Central memory CD8-positive, alpha-beta T cell (primary cell): ENCODE measurements around the gene KRTAP9-8.
"Not testable (repeated sequence)": the region's sequence is repeated elsewhere in the genome, so short reads cannot be mapped to it uniquely, and the experiment has no call there.

ENCODE experiments used
- ATAC-seq: fragments of 150-1000 bp; cut with Tn5 transposase; replicated peaks from 2 replicates; pipeline ENCODE4 v1.10.0; 2022; ENCODE audit warnings: mild to moderate bottlenecking, moderate FRiP score, moderate number of reproducible peaks; ENCODE audit not compliant: poor library complexity, severe bottlenecking; ENCODE audit errors: extremely low read depth
- DNase-seq, 2 donors: peaks; one replicate each; pipeline ENCODE4 v3.0.0; 2021; ENCODE audit warnings: low spot score in 2 of 2
- H3K27ac Mint-ChIP-seq: one replicate; pipeline ENCODE4 v1.8.0; 2022; ENCODE audit warnings: low read depth, mild to moderate bottlenecking, moderate library complexity, mixed read lengths
- H3K27me3 Mint-ChIP-seq: one replicate; pipeline ENCODE4 v1.8.0; 2022; ENCODE audit warnings: mixed read lengths
- H3K36me3 Mint-ChIP-seq: one replicate; pipeline ENCODE4 v1.8.0; 2022; ENCODE audit warnings: mild to moderate bottlenecking, moderate library complexity, mixed read lengths; ENCODE audit not compliant: insufficient read depth
- H3K4me1 Mint-ChIP-seq: one replicate; pipeline ENCODE4 v1.8.0; 2022; ENCODE audit warnings: mixed read lengths
- H3K4me3 Mint-ChIP-seq: one replicate; pipeline ENCODE4 v1.8.0; 2022; ENCODE audit warnings: mild to moderate bottlenecking, moderate library complexity, mixed read lengths
- H3K9me3 Mint-ChIP-seq: one replicate; pipeline ENCODE4 v1.8.0; 2022; ENCODE audit warnings: mixed read lengths

The KRTAP9-8 gene

GRCh38 chr17:41231731-41232130, 6.1 kb upstream of the KRTAP9-8 start:
- no peaks in the 10 kb centered on the region for H3K4me1 Mint-ChIP-seq
- DNase-seq: no peak
- no peak overlapping the region for H3K27ac Mint-ChIP-seq
- H3K4me3 Mint-ChIP-seq: no peak overlapping the region
- H3K36me3 Mint-ChIP-seq: peaks cover 2% of the 10 kb centered on the region
- no peak for ATAC-seq
- H3K27me3 Mint-ChIP-seq: peaks cover 56% of the 10 kb centered on the region
- no peaks in the 10 kb centered on the region for H3K9me3 Mint-ChIP-seq

GRCh38 chr17:41232399-41233105, 5.2 kb upstream of the KRTAP9-8 start, which contains the start of gene KRTAP9-3:
Gene KRTAP9-3 (plus strand): TSS chr17:41232449. CDS start chr17:41232502, 53 bp downstream.
- not testable (repeated sequence) for H3K4me1 Mint-ChIP-seq, H3K36me3 Mint-ChIP-seq, H3K9me3 Mint-ChIP-seq, H3K4me3 Mint-ChIP-seq, ATAC-seq, DNase-seq
- peak within 1 kb of the TSS; percentile 32 for H3K27ac Mint-ChIP-seq
- H3K27me3 Mint-ChIP-seq: peaks cover 57% of the 10 kb centered on the region

DNA sequence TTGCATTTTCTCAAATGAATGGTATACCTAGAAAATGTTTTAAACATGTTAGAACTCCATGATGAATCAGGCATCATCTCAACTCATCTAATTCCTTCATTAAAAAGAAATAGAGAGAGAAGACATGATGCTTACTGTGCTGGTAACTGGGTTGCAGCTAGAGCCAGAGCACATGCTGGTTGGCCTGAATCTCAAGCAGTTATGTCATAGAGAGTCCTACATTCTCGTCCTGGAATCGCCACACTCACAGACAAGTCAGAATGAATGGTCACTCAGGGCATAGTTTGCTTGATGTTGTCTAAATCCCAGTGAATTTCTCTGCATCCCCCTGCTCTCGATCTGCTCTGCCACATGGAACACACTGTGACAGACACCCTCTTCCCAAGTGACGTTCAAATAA, 683 bp upstream of the KRTAP9-8 start:
- H3K27ac Mint-ChIP-seq, H3K4me1 Mint-ChIP-seq, H3K36me3 Mint-ChIP-seq, DNase-seq, ATAC-seq, H3K9me3 Mint-ChIP-seq, H3K4me3 Mint-ChIP-seq: not testable (repeated sequence)
- peaks cover 60% of the 10 kb centered on the region for H3K27me3 Mint-ChIP-seq

GRCh38 chr17:41246995-41247787, 9.4 kb downstream of the KRTAP9-8 start:
- H3K9me3 Mint-ChIP-seq, H3K27ac Mint-ChIP-seq, H3K36me3 Mint-ChIP-seq, H3K4me3 Mint-ChIP-seq, H3K4me1 Mint-ChIP-seq, DNase-seq, ATAC-seq: not testable (repeated sequence)
- peaks cover 22% of the 10 kb centered on the region for H3K27me3 Mint-ChIP-seq

DNA sequence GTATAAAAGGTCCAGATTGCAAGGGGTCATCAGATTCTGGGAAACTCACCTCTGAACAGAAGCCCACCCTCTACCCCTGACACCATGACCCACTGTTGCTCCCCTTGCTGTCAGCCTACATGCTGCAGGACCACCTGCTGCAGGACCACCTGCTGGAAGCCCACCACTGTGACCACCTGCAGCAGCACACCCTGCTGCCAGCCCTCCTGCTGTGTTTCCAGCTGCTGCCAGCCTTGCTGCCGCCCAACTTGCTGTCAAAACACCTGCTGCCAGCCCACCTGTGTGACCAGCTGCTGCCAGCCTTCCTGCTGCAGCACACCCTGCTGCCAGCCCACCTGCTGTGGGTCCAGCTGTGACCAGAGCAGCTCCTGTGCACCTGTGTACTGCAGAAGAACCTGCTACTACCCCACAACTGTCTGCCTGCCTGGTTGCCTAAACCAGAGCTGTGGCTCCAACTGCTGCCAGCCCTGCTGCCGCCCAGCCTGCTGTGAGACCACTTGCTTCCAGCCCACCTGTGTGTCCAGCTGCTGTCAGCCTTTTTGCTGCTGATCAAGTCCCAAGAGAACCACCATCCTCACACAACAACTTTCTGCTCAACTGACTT, 11.9 kb downstream of the KRTAP9-8 start, which contains the start of gene KRTAP9-4:
TSS of gene KRTAP9-4 (plus strand) at position 51 of the 604 bp plus-strand sequence. CDS start at position 85, 34 bp downstream.
- DNase-seq, H3K27ac Mint-ChIP-seq: not testable (repeated sequence)

DNA sequence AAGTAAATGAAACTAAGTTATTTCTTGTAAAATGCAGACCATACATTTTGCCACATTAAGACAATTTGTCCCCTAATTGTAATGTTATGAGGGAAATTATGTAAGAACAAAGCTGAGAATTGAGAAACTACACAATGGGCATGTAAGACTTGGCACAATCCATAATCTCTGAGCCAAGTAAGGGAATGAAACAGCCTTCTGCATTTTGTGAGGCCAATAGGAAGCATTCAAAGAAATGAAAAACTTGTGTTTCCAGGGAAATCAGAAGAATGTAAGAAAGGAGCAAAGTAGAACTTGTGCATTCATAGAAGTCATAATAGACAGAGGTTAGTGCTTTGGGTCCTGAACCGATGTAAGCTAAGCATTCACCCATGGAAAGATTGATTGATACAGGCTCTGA, 13.5 kb downstream of the KRTAP9-8 start:
- Mint-ChIP-seq H3K4me1 (no peaks in the 10 kb centered on the region), H3K4me3 (no peak overlapping the region), H3K27ac (no peak overlapping the region), H3K36me3 (peaks cover 1% of the 10 kb centered on the region), H3K9me3 (no peaks in the 10 kb centered on the region), H3K27me3 (peaks cover 48% of the 10 kb centered on the region)
- ATAC-seq: no peak
- DNase-seq: no peak

More for the DNA sequence above, 11.9 kb downstream of the KRTAP9-8 start, which contains the start of gene KRTAP9-4:
- H3K27me3 Mint-ChIP-seq: peaks cover 38% of the 10 kb centered on the region
- not testable (repeated sequence) for H3K4me3 Mint-ChIP-seq, H3K36me3 Mint-ChIP-seq, H3K4me1 Mint-ChIP-seq, H3K9me3 Mint-ChIP-seq, ATAC-seq

- Mint-ChIP-seq H3K27ac (no peak overlapping the region), H3K9me3 (no peaks in the 10 kb centered on the region), H3K27me3 (peaks cover 82% of the 10 kb centered on the region), H3K36me3 (peaks cover 1% of the 10 kb centered on the region), H3K4me3 (no peak overlapping the region), H3K4me1 (no peaks in the 10 kb centered on the region)
- DNase-seq (no peak), ATAC-seq (no peak)
Measured at GRCh38 chr17:41254861-41255260, 17.1 kb downstream of the KRTAP9-8 start.

- DNase-seq, ATAC-seq, H3K27ac Mint-ChIP-seq, H3K4me3 Mint-ChIP-seq, H3K4me1 Mint-ChIP-seq, H3K36me3 Mint-ChIP-seq, H3K9me3 Mint-ChIP-seq: not testable (repeated sequence)
- peaks cover 82% of the 10 kb centered on the region for H3K27me3 Mint-ChIP-seq
Measured at GRCh38 chr17:41255381-41256290, 17.8 kb downstream of the KRTAP9-8 start, which contains the start of gene KRTAP9-9. Gene KRTAP9-9 (plus strand): TSS chr17:41255384.

DNA sequence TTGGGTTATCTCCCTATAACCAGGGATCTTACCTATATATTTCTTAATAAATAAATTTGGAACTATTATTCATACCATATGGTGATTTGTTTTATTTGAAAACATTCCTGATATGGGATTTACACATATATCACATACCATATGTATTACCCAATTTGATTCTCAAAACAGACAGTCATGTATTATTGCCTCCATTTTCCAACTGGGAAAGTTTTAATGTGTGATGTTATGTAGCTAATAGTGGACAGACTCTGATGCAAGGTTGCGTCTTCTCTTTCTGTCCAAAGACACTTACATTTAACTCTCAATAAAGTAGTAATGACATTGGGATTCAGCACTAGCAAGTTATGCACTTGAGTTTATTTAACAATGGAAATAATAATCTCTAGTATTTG, 18.5 kb downstream of the KRTAP9-8 start:
- DNase-seq: no peak
- H3K4me1 Mint-ChIP-seq: peaks cover 3% of the 10 kb centered on the region
- no peaks in the 10 kb centered on the region for H3K36me3 Mint-ChIP-seq
- no peak overlapping the region for H3K27ac Mint-ChIP-seq
- no peak for ATAC-seq
- peaks cover 82% of the 10 kb centered on the region for H3K27me3 Mint-ChIP-seq
- no peak overlapping the region for H3K4me3 Mint-ChIP-seq
- no peaks in the 10 kb centered on the region for H3K9me3 Mint-ChIP-seq

GRCh38 chr17:41258406-41258805, 20.6 kb downstream of the KRTAP9-8 start:
- ATAC-seq (no peak), DNase-seq (no peak)
- peaks cover 5% of the 10 kb centered on the region for H3K4me1 Mint-ChIP-seq
- H3K36me3 Mint-ChIP-seq: no peaks in the 10 kb centered on the region
- no peak overlapping the region for H3K4me3 Mint-ChIP-seq
- H3K27ac Mint-ChIP-seq: no peak overlapping the region
- H3K9me3 Mint-ChIP-seq: no peaks in the 10 kb centered on the region
- peaks cover 80% of the 10 kb centered on the region for H3K27me3 Mint-ChIP-seq

GRCh38 chr17:41263212-41263611, 25.4 kb downstream of the KRTAP9-8 start:
- Mint-ChIP-seq H3K4me3 (no peak overlapping the region), H3K36me3 (no peaks in the 10 kb centered on the region), H3K9me3 (no peaks in the 10 kb centered on the region), H3K27me3 (peaks cover 75% of the 10 kb centered on the region), H3K27ac (no peak overlapping the region), H3K4me1 (peaks cover 5% of the 10 kb centered on the region)
- ATAC-seq (no peak), DNase-seq (no peak)

DNA sequence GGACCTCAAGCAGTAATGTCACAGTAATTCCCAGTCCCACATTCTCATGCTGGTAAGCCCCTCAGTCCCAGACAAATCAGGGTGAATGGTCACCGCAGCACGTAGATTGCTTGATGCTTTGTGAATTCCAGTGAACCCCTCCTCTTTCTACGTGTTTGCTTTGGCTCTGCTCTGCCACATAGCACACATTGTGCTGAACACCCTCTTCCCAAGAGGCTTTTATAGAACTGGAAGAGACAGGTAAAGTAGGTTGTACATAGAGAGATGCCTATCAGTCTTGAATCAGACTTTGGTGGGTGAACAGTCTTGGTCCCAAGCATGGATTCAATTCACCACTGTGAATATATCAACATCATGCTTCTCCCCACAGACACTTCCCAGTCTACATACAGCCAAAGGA, 26.8 kb downstream of the KRTAP9-8 start:
- H3K27me3 Mint-ChIP-seq: peaks cover 67% of the 10 kb centered on the region
- H3K27ac Mint-ChIP-seq: no peak overlapping the region
- DNase-seq: no peak
- no peak for ATAC-seq
- H3K9me3 Mint-ChIP-seq: no peaks in the 10 kb centered on the region
- peaks cover 5% of the 10 kb centered on the region for H3K4me1 Mint-ChIP-seq
- no peaks in the 10 kb centered on the region for H3K36me3 Mint-ChIP-seq
- H3K4me3 Mint-ChIP-seq: no peak overlapping the region
